NCI-H460 (cell line): ENCODE results near the gene IFNL3. TPM values are rescaled to one million over a fixed set of nuclear protein-coding genes. Genes with fewer than 3 reads are reported as not detected.
"Not testable (repeated sequence)": the region's sequence is repeated elsewhere in the genome, so short reads cannot be mapped to it uniquely, and the experiment has no call there.

Experiments used
- DNase-seq: peaks from one replicate; pipeline ENCODE4 v3.0.0-alpha.2; 2016; ENCODE audit warnings: low read depth; ENCODE audit errors: extremely low read depth
- polyA plus RNA-seq: library from polyadenylated mRNA; depleted of rRNA; stranded (reverse); fragments of >200 nt; gene quantifications from 2 replicates; pipeline ENCODE4 v1.2.3, GENCODE V29; 2014; cell fraction: nucleus; rRNA removed
- total RNA-seq: library from RNA; depleted of rRNA; stranded (reverse); fragments of >200 nt; shearing (Covaris generic); gene quantifications from 2 replicates; pipeline ENCODE4 v1.2.3, GENCODE V29; 2014; rRNA removed

The IFNL3 gene
- total RNA-seq, result not detected in 2 replicates
- not detected in 2 replicates for polyA plus RNA-seq

- DNase-seq, result not testable (repeated sequence)
Observed at GRCh38 chr19:39244410-39245100, at the start of gene IFNL3. IFNL3 (minus strand) TSS chr19:39245006; CDS start chr19:39244967, 39 bp downstream.

DNA sequence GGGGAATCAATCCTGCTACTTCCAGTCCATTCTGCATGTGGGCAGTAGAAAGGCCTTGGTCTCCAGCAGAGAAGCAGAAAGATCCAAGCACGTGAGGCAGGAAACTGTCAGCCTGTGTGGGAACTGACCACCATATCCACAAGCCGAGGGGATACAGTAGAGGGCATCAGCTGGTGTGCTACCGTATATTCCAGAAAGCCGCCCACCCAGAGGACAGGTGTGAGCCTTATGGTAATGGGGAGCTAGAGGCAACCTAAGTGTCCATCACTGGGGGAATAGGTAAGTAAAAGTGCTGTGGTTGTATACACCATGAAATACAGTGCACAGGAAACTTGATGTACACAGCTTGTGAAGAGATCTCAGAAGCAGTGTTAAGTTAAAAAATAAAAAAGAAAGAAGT, 48.6 kb upstream of the IFNL3 start:
- DNase-seq, result no peak

DNA sequence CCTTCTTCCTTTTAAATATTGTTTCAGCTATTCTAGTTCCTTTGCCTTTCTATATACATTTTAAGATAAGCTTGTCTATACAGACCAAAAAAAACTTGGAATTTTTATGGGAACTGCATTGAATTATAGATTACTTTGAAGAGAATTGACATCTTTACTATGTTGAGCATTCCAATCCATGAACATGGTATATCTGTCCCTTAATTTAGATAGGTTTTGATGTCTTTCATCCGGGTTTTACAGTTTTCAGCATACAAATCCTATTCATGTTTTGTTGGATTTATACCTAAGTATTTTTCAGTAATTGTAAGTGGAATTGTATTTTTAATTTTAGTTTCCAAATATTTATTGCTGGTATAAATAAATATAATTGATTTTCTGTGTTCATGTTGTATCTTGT, 39.2 kb upstream of the IFNL3 start:
- DNase-seq, result no peak

GRCh38 chr19:39282021-39282420, 37.2 kb upstream of the IFNL3 start:
- no peak for DNase-seq

DNA sequence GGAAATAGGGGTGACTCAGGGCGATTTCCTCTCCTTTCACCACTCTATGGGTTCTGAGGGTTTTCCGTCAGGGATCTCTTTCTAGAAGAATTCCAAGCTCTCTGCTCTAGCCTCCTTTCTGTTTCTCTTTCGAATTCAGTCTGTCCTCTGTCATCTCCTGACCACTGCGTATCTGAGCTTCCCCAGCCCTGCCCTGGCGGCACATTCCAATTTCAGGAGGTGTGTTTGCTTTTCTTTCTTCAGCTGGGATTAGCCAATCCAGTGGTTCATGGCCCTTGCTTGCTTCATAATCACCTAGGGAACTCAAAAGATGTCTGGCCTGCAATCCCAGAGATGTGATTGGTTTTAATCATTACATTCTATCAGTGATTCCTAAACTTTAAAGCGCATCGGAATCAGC, 32.8 kb upstream of the IFNL3 start:
- no peak for DNase-seq

DNA sequence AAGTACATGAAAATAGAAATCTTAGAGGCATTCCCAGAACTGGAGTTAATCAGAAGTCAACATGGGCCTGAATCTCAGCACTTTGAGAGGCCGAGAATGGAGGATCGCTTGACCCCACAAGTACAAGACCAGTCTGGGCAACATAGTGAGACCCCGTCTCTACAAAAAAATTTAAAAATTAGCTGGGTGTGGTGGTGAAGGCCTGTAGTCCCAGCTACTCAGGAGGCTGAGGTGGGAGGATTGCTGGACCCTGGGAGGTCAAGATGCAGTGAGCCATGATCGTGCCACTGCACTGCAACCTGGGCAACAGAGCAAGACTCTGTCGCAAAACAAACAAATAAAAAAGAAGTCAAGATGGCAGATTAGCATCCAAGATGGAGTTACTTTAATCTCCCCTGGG, 31.9 kb upstream of the IFNL3 start:
- no peak for DNase-seq

GRCh38 chr19:39275578-39275977, 30.8 kb upstream of the IFNL3 start:
- DNase-seq, result no peak

- DNase-seq, result not testable (repeated sequence)
Observed at GRCh38 chr19:39273859-39274258, 29.1 kb upstream of the IFNL3 start.

- DNase-seq, result no peak
Observed at GRCh38 chr19:39270036-39270871, 25.4 kb upstream of the IFNL3 start.

DNA sequence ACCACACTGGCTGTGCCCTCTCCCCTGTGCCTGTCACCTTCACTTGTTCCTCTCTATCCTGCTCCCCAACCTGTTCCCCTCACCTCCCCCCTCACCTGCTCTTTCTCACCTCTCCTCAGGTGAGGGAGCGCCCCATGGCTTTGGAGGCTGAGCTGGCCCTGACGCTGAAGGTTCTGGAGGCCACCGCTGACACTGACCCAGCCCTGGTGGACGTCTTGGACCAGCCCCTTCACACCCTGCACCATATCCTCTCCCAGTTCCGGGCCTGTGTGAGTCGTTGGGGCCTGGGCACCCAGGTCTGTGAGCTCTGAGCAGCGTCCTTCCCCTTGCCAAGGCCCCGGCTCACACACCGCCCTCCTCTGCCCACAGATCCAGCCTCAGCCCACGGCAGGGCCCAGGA, 24.6 kb upstream of the IFNL3 start:
- not testable (repeated sequence) for DNase-seq

DNA sequence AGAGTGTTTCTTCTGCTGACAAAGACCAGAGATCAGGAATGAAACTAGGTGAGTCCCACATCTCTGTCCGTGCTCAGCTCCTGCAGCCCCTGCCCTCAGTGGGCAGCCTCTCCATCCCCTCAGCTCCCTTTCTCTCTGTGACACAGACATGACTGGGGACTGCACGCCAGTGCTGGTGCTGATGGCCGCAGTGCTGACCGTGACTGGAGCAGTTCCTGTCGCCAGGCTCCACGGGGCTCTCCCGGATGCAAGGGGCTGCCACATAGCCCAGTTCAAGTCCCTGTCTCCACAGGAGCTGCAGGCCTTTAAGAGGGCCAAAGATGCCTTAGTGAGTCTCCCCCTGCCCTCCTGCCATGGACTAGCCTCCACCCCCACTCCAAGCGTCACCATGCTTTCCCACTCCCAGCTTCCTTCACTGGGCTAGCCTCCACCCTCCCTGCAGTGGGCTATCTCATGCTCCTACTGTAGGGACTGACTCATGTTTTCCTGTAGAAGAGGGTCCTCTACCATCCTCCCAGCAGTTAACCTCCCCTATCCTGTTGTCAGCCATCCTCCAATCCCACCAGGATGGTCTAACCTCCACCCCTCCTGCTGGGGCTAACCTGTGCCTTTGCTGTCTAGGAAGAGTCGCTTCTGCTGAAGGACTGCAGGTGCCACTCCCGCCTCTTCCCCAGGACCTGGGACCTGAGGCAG, 23.9 kb upstream of the IFNL3 start:
- DNase-seq, result not testable (repeated sequence)

- not testable (repeated sequence) for DNase-seq
Observed at GRCh38 chr19:39268085-39268484, 23.3 kb upstream of the IFNL3 start, which contains the start of gene IFNL2. IFNL2 (plus strand) TSS chr19:39268396; CDS start chr19:39268569, 173 bp downstream.

GRCh38 chr19:39265321-39265916, 20.6 kb upstream of the IFNL3 start:
- DNase-seq, result no peak

DNA sequence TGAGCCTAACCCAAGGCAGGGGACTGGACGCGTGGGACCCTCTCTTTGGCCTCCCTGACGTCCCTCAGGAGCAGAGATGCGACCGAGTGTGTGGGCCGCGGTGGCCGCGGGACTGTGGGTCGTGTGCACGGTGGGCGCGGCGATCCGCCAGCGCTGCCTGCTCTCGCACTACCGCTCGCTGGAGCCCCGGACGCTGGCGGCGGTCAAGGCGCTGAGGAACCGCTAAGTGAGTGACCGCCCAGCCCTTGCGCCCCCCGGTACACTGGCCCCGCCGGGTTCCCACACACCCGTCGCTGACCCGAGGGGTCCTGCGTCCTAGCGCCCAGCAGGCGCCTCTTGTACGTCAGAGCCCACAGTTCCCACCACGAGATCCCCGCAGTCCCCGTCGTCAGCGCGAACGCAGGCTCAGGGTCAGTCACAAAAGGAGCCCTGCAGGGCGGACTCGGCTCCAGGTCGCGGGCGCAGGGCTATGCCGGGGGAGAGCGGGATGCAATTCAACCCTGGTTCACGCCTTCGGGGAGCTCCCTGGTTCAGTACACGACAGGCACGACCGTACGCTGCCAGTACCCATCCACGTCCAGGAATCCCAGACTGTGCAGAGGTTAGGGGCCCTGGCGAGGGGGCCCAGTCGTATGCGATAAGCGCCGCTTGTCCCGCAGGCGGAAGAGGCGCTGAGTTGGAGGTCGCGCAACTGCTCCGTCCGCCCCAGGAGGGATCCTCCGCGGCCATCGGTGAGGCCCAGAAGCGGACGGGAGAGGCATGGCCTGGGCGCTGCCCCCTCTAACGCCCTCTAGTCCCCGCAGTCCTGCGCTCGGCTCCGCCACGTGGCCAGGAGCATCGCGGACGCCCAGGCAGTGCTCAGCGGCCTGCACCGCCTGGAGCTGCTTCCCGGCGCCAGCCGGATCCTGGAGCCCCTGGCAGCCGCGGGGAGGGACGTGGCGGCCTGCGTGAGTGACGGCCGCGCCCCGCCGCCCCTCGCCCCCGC, 19.8 kb upstream of the IFNL3 start:
- DNase-seq, result no peak

DNA sequence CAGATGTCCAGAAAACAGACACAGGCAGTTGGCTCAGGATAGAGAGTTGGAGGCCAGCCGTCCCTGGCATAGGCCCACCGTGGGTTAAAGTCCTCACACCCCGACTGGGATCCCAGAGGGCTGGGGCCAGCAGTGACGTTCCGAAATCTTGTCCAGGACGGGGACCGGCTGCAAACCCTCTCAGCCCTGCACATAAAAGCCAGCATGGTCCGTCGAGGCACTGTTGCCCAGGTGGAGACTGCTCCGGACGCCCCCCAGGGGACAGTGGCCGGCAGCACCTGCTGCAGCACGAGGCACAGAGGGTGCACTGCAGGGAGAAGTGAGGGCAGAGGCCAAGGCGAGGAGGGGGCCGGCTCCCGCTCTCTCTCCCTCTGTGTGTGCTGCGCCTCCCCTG, 19.1 kb upstream of the IFNL3 start:
- no peak for DNase-seq

DNA sequence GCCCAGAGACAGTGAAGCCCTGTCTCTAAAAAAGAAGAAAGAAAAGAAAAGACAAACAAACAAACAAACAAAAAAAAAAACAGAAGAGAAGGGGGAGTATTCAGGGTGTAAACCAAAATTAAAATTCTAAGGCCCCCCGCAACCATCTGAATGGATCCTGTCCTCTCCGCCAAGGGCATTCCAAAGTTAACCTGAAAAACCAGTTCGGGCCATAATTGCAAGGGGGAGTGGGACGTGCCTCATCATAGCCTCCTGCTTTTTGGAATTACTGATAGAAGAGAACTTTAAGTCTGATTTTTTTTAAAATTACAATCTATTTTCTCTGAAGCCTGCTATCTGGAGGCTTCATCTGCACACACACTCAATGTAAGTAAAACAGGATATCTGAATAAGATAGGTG, 17.7 kb upstream of the IFNL3 start:
- no peak for DNase-seq

- no peak for DNase-seq
Observed at GRCh38 chr19:39261704-39262103, 16.9 kb upstream of the IFNL3 start.

- DNase-seq, result no peak
Observed at GRCh38 chr19:39257227-39257626, 12.4 kb upstream of the IFNL3 start.

GRCh38 chr19:39254531-39255345, 9.9 kb upstream of the IFNL3 start:
- no peak for DNase-seq
